Epithelial cell of esophagus (primary cell): ENCODE measurements around the gene SCN8A.

Source experiments
- DNase-seq: peaks from one replicate; pipeline ENCODE4 v3.0.0; 2010; ENCODE audit warnings: low read depth
- H3K4me3 ChIP-seq: 2 replicates; pipeline ENCODE4 v1.5.1; 2011; ENCODE audit warnings: mild to moderate bottlenecking, low read length, control low read depth
- CTCF ChIP-seq: IDR thresholded peaks from 2 replicates; pipeline ENCODE4 v1.5.1; 2011; ENCODE audit warnings: low read depth, mild to moderate bottlenecking, low read length, control low read depth, inconsistent platforms; ENCODE audit not compliant: insufficient read depth; ENCODE audit errors: missing control alignments

Gene SCN8A

GRCh38 chr12:51850965-51851299 lies 259.9 kb downstream of the SCN8A start:
- H3K4me3 ChIP-seq = no peak overlapping the region
- no peak for TF ChIP-seq CTCF
- DNase-seq = no peak

DNA sequence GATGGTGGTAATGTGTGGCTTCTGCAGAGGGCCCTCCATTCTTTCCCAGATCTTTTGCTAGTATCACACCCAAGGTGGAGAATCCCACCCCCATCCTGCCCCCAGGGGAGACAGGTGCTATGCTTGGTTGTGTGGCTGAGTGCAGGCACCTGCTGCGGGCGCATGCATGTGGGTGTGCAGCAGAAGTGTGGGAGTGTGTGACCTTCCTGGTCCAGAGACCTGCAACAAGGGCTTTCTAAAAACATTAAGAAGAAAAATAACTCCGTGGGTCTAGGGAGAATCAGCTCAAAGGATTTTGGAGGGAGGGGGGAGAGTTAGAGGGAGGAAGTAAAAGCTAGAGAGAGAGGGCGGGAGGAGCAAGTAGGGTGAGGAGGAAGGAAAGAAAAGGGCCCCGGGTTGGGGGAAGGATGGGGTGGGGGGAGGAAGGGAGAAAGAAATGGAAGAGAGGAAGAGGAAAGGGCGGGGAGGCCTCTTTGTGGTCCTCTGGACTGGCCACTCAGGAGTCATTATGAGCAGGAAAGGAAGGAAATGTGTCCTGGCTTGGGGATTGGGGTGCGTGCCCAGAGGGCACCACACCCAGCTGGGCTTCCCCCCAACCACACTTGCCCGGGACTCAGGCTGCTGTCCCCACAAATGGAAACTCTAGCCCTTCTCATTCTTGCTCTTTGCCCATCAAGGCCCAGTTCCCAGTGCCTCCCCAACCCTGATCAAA lies 260.5 kb downstream of the SCN8A start:
- no peak overlapping the region for H3K4me3 ChIP-seq
- no peak for DNase-seq
- TF ChIP-seq CTCF = no peak

- no peak overlapping the region for H3K4me3 ChIP-seq
- no peak for TF ChIP-seq CTCF
- no peak for DNase-seq
These were observed 261.5 kb downstream of the SCN8A start for GRCh38 chr12:51852404-51853137.

DNA sequence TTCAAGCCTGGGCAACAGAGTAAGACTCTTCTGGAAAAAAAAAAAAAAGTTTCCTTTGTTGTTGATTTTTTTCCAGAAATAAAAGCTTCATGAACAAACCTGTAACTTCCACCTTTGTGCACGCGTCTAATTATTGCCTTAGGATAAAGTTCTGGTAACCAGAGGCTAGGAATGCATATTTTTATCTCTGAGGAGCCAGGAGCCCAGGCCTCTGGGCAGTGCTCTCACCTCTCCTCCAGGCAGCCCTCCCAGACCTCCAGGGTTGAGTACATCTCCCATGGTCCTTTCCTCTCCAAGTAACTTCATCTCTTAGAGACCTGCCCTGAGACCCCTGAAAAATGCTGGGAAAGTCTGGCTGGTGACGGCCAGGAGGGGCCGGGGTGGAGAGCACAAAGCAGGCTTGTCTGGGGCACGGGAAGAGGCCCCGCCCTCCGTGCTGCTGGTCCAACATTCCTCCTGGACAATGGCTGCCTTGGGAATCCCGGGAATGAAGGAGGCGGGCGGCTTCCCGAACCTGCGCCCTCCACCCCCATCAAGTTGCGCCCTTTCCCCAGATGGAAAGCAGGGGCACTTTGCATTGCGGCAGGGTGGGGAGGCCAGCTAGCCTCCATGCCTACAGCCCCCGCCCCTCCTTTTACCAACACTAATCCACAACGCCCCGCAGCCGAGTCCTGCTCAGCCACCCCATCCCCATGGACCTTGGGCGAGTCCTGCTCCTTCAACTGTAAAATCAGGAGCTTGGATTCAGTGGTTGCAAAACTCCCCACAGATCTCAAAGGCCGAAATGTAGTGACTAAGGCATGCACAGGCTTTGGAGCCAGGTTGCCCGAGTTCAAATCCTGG lies 264.8 kb downstream of the SCN8A start:
- no peak for TF ChIP-seq CTCF
- DNase-seq = no peak
- no peak overlapping the region for H3K4me3 ChIP-seq

DNA sequence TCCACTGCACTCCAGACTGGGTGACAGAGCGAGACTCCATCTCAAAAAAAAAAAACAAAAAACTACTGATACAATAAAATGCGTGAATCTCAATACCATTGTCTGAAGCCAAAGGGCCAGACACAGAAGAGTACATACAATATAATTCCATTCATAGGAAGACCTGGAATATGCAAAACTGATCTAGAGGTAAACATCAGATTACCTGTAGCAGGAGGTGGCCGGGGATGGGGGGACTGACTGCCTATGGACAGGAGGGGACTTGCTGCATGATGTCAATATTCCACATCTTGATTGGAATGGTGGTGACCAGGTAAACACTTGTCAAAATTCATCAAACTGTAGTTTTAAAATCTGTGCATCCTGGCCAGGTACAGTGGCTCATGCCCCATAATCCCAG lies 270.0 kb downstream of the SCN8A start:
- H3K4me3 ChIP-seq = no peak overlapping the region
- TF ChIP-seq CTCF = no peak
- DNase-seq = no peak
